Measurements from ENCODE around the gene FAM167B. TPM values are rescaled to one million over a fixed set of nuclear protein-coding genes. Genes with fewer than 3 reads are reported as not detected.

Gene FAM167B
- polyA plus RNA-seq, 6 donors from 2014 or later: 0.42 TPM; not detected in 5

- H3K27ac Mint-ChIP-seq: peak overlapping the region in 2 of 6 donors; percentile 54 to 59
- no peaks in the 10 kb centered on the region for H3K27me3 Mint-ChIP-seq
- peaks cover 0 to 10% of the 10 kb centered on the region in 2 donors for H3K36me3 Mint-ChIP-seq
- H3K4me3 Mint-ChIP-seq: peak overlapping the region in 1 of 8 donors; percentile 52
- DNase-seq: no peak
- no peaks in the 10 kb centered on the region for H3K9me3 Mint-ChIP-seq
- H3K4me1 Mint-ChIP-seq: peaks cover 0 to 4% (median 0%) of the 10 kb centered on the region in 3 donors
- ATAC-seq (ENCODE audit: low read depth in 2 of 2): no peak
Observed at GRCh38 chr1:32234792-32235191, 12.2 kb upstream of the FAM167B start.

GRCh38 chr1:32239337-32239736, 7.7 kb upstream of the FAM167B start:
- Mint-ChIP-seq H3K9me3 (no peaks in the 10 kb centered on the region), H3K4me3 (peak overlapping the region; percentile 56 to 95 (median 91)), H3K27ac (peak overlapping the region in 1 of 6 donors; percentile 66), H3K4me1 (peaks cover 14 to 27% (median 19%) of the 10 kb centered on the region in 3 donors), H3K36me3 (no peaks in the 10 kb centered on the region), H3K27me3 (no peaks in the 10 kb centered on the region)
- no peak for ATAC-seq (ENCODE audit: low read depth in 2 of 2)
- no peak for DNase-seq

- no peaks in the 10 kb centered on the region for H3K36me3 Mint-ChIP-seq
- no peaks in the 10 kb centered on the region for H3K27me3 Mint-ChIP-seq
- DNase-seq (no peak), ATAC-seq (ENCODE audit: low read depth in 2 of 2) (no peak)
- peak overlapping the region; percentile 54 to 95 (median 92) for H3K4me3 Mint-ChIP-seq
- H3K4me1 Mint-ChIP-seq: peaks cover 14 to 27% (median 19%) of the 10 kb centered on the region in 3 donors
- H3K9me3 Mint-ChIP-seq: no peaks in the 10 kb centered on the region
- peak overlapping the region in 3 of 6 donors; percentile 32 to 89 (median 44) for H3K27ac Mint-ChIP-seq
Observed at GRCh38 chr1:32239790-32240139, 7.3 kb upstream of the FAM167B start.

- Mint-ChIP-seq H3K27ac (peak overlapping the region in 5 of 6 donors; percentile 44 to 89 (median 81)), H3K4me3 (peak overlapping the region; percentile 89 to 95 (median 93)), H3K9me3 (no peaks in the 10 kb centered on the region), H3K4me1 (peaks cover 14 to 27% (median 20%) of the 10 kb centered on the region in 3 donors), H3K27me3 (no peaks in the 10 kb centered on the region), H3K36me3 (no peaks in the 10 kb centered on the region)
- ATAC-seq (ENCODE audit: low read depth in 2 of 2): peak; percentile 73 to 78
- DNase-seq: peak; percentile 42
Observed at GRCh38 chr1:32240140-32240951, 6.7 kb upstream of the FAM167B start.

GRCh38 chr1:32241001-32241763, 5.8 kb upstream of the FAM167B start:
- H3K4me1 Mint-ChIP-seq: peaks cover 16 to 35% (median 28%) of the 10 kb centered on the region in 3 donors

GRCh38 chr1:32242341-32242851, 4.6 kb upstream of the FAM167B start:
- peak overlapping the region in 2 of 6 donors; percentile 47 to 79 for H3K27ac Mint-ChIP-seq
- peak overlapping the region in 7 of 8 donors; percentile 26 to 95 (median 92) for H3K4me3 Mint-ChIP-seq
- H3K4me1 Mint-ChIP-seq: peaks cover 27 to 47% (median 40%) of the 10 kb centered on the region in 3 donors
- no peaks in the 10 kb centered on the region for H3K9me3 Mint-ChIP-seq
- ATAC-seq (ENCODE audit: low read depth in 2 of 2) (no peak), DNase-seq (no peak)
- no peaks in the 10 kb centered on the region for H3K27me3 Mint-ChIP-seq
- no peaks in the 10 kb centered on the region for H3K36me3 Mint-ChIP-seq

More at GRCh38 chr1:32241001-32241763, 5.8 kb upstream of the FAM167B start:
- no peaks in the 10 kb centered on the region for H3K9me3 Mint-ChIP-seq
- H3K27ac Mint-ChIP-seq: peak overlapping the region in 5 of 6 donors; percentile 44 to 90 (median 87)
- no peaks in the 10 kb centered on the region for H3K27me3 Mint-ChIP-seq
- ATAC-seq (ENCODE audit: low read depth in 2 of 2): peak; percentile 68 to 71
- DNase-seq: no peak
- H3K4me3 Mint-ChIP-seq: peak overlapping the region; percentile 89 to 95 (median 93)
- no peaks in the 10 kb centered on the region for H3K36me3 Mint-ChIP-seq

- H3K36me3 Mint-ChIP-seq: no peaks in the 10 kb centered on the region
Observed at GRCh38 chr1:32247452-32247851, 430 bp downstream of the FAM167B start.

GRCh38 chr1:32247983-32248889, 1.2 kb downstream of the FAM167B start:
- no peaks in the 10 kb centered on the region for H3K27me3 Mint-ChIP-seq
- no peaks in the 10 kb centered on the region for H3K9me3 Mint-ChIP-seq
- ATAC-seq (ENCODE audit: low read depth in 2 of 2) (no peak), DNase-seq (peak; percentile 66)
- H3K4me3 Mint-ChIP-seq: peak overlapping the region; percentile 44 to 93 (median 84)
- no peaks in the 10 kb centered on the region for H3K36me3 Mint-ChIP-seq
- H3K4me1 Mint-ChIP-seq: peaks cover 55 to 77% (median 76%) of the 10 kb centered on the region in 3 donors
- H3K27ac Mint-ChIP-seq: peak overlapping the region; percentile 62 to 99 (median 91)

More at GRCh38 chr1:32247452-32247851, 430 bp downstream of the FAM167B start:
- DNase-seq (no peak), ATAC-seq (ENCODE audit: low read depth in 2 of 2) (no peak)
- peaks cover 55 to 73% (median 72%) of the 10 kb centered on the region in 3 donors for H3K4me1 Mint-ChIP-seq
- peak overlapping the region in 7 of 8 donors; percentile 40 to 93 (median 79) for H3K4me3 Mint-ChIP-seq
- no peaks in the 10 kb centered on the region for H3K27me3 Mint-ChIP-seq
- peak overlapping the region in 3 of 6 donors; percentile 5 to 98 (median 91) for H3K27ac Mint-ChIP-seq
- H3K9me3 Mint-ChIP-seq: no peaks in the 10 kb centered on the region

GRCh38 chr1:32249831-32250525, 3.0 kb downstream of the FAM167B start:
- peaks cover 62 to 90% (median 89%) of the 10 kb centered on the region in 3 donors for H3K4me1 Mint-ChIP-seq
- H3K27ac Mint-ChIP-seq: peak overlapping the region; percentile 95 to 99 (median 98)
- H3K36me3 Mint-ChIP-seq: no peaks in the 10 kb centered on the region
- H3K9me3 Mint-ChIP-seq: no peaks in the 10 kb centered on the region
- DNase-seq: peak; percentile 92
- H3K27me3 Mint-ChIP-seq: no peaks in the 10 kb centered on the region
- ATAC-seq (ENCODE audit: low read depth in 2 of 2): peak; percentile 87 to 89
- H3K4me3 Mint-ChIP-seq: peak overlapping the region; percentile 76 to 92 (median 85)

- H3K27me3 Mint-ChIP-seq: no peaks in the 10 kb centered on the region
- H3K4me1 Mint-ChIP-seq: peaks cover 61 to 90% (median 83%) of the 10 kb centered on the region in 3 donors
- peak within 1 kb of the TSS; percentile 76 to 92 (median 87) for H3K4me3 Mint-ChIP-seq
- no peaks in the 10 kb centered on the region for H3K9me3 Mint-ChIP-seq
- no peaks in the 10 kb centered on the region for H3K36me3 Mint-ChIP-seq
- peak; percentile 13 for ATAC-seq (ENCODE audit: low read depth in 2 of 2)
- DNase-seq: peak; percentile 62
- H3K27ac Mint-ChIP-seq: peak within 1 kb of the TSS; percentile 95 to 99 (median 98)
Observed at GRCh38 chr1:32250893-32251716, 4.1 kb downstream of the FAM167B start, which contains the start of gene LCK. Gene LCK, plus strand, starts transcription at chr1:32251265. Its CDS starts 23,065 bp downstream, at chr1:32274330.

Data from naive B cell (primary cell).